Activated effector memory CD4-positive, alpha-beta T cell treated with anti-CD3 and anti-CD28 coated beads, Interleukin-2, amount 50 U/mL, for 16 hours (primary cell): ENCODE measurements around the gene CIZ1.
A peak's percentile ranks its signal among the peaks of the same experiment; 100 is the strongest.
"Not testable (repeated sequence)": the region's sequence is repeated elsewhere in the genome, so short reads cannot be mapped to it uniquely, and the experiment has no call there.

Experiments
- DNase-seq: peaks from one replicate; pipeline ENCODE4 v3.0.0-alpha.2; 2020

CIZ1 gene, protein sequence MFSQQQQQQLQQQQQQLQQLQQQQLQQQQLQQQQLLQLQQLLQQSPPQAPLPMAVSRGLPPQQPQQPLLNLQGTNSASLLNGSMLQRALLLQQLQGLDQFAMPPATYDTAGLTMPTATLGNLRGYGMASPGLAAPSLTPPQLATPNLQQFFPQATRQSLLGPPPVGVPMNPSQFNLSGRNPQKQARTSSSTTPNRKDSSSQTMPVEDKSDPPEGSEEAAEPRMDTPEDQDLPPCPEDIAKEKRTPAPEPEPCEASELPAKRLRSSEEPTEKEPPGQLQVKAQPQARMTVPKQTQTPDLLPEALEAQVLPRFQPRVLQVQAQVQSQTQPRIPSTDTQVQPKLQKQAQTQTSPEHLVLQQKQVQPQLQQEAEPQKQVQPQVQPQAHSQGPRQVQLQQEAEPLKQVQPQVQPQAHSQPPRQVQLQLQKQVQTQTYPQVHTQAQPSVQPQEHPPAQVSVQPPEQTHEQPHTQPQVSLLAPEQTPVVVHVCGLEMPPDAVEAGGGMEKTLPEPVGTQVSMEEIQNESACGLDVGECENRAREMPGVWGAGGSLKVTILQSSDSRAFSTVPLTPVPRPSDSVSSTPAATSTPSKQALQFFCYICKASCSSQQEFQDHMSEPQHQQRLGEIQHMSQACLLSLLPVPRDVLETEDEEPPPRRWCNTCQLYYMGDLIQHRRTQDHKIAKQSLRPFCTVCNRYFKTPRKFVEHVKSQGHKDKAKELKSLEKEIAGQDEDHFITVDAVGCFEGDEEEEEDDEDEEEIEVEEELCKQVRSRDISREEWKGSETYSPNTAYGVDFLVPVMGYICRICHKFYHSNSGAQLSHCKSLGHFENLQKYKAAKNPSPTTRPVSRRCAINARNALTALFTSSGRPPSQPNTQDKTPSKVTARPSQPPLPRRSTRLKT

DNA sequence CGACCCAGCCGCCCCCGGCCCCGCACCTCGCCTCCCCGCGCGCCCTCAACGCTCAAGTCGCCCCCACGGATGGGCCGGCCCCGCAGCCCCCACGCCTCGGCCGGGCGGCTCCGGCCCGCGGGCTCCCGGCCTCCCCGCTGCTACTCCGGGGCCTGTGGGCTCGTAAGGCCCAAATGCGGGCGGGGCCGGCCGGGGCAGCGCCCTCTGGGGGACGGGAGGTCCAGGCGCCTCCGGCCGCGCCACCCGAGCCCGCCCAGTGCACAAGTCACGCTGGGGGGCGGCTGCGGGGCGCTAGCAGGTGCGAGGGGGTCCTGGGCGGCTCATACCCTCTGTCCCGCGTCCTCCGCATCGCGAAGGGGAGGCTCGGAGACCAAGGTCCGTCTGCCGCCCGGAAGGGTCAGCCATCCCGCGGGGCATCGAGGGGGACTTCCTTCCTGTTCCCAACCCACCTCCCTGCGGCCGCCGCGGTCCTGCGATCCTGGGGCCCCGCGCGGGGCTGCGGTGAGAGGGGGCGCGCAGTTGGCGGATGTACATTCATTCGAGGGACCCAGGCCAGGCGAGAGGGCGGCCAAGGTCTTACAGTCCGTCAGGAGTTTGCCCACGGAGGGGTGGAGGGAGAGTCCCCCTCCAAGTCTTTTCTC is at the start of gene CIZ1:
Gene CIZ1 (minus strand): TSS at position 167 of the 641 bp plus-strand sequence. CDS start 715 bp downstream, outside the sequence.
- DNase-seq, result peak; percentile 91

- DNase-seq, result no peak
These were observed 42.5 kb upstream of the CIZ1 start for GRCh38 chr9:128233817-128234406.

GRCh38 chr9:128232528-128233428 is 41.4 kb upstream of the CIZ1 start:
- DNase-seq, result no peak

GRCh38 chr9:128231638-128232527 is 40.5 kb upstream of the CIZ1 start:
- DNase-seq, result no peak

- not testable (repeated sequence) for DNase-seq
These were observed 39.5 kb upstream of the CIZ1 start for GRCh38 chr9:128230897-128231296.

- no peak for DNase-seq
These were observed 35.0 kb upstream of the CIZ1 start for GRCh38 chr9:128226412-128226801.

- no peak for DNase-seq
These were observed 34.5 kb upstream of the CIZ1 start for GRCh38 chr9:128225770-128226411.

GRCh38 chr9:128224877-128225276 is 33.5 kb upstream of the CIZ1 start:
- DNase-seq, result no peak

GRCh38 chr9:128222880-128223670 is 31.7 kb upstream of the CIZ1 start:
- no peak for DNase-seq

DNA sequence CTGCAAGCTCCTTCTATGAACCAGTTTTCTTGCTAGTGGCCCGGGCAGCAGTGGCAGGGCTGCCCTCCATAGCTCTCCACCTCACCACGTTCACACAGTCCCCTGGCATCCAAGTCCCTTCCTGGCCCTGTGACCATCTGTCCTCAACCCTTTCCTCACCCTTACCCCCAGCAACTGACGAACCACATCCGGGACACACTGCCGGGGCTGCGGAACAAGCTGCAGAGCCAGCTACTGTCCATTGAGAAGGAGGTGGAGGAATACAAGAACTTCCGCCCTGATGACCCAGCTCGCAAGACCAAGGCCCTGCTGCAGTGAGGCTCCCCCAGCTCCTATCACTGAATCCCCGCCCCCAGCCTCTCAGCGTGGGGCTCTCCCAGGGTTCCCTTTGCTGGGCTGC is 30.7 kb upstream of the CIZ1 start:
- DNase-seq, result no peak

- no peak for DNase-seq
These were observed 28.5 kb upstream of the CIZ1 start for GRCh38 chr9:128219831-128220230.

GRCh38 chr9:128218518-128219389 is 27.4 kb upstream of the CIZ1 start:
- DNase-seq, result peak; percentile 97

DNA sequence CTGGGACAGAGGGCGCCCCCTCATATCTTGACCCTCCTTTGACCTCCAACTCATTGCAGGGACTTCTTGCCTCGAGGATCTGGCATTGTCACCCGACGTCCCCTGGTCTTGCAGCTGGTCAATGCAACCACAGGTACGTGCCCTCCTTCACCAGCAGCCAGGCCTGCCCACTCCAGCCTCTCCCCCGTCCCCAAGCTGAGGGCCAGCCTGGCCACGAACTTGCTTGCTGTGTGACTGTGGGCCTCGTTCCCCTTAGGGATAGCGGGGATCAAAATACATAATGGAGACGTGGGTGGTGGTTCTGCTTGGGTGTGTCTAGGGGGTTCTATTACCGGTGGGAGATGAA is 26.8 kb upstream of the CIZ1 start:
- DNase-seq, result no peak

- no peak for DNase-seq
These were observed 25.6 kb upstream of the CIZ1 start for GRCh38 chr9:128216781-128217553.

DNA sequence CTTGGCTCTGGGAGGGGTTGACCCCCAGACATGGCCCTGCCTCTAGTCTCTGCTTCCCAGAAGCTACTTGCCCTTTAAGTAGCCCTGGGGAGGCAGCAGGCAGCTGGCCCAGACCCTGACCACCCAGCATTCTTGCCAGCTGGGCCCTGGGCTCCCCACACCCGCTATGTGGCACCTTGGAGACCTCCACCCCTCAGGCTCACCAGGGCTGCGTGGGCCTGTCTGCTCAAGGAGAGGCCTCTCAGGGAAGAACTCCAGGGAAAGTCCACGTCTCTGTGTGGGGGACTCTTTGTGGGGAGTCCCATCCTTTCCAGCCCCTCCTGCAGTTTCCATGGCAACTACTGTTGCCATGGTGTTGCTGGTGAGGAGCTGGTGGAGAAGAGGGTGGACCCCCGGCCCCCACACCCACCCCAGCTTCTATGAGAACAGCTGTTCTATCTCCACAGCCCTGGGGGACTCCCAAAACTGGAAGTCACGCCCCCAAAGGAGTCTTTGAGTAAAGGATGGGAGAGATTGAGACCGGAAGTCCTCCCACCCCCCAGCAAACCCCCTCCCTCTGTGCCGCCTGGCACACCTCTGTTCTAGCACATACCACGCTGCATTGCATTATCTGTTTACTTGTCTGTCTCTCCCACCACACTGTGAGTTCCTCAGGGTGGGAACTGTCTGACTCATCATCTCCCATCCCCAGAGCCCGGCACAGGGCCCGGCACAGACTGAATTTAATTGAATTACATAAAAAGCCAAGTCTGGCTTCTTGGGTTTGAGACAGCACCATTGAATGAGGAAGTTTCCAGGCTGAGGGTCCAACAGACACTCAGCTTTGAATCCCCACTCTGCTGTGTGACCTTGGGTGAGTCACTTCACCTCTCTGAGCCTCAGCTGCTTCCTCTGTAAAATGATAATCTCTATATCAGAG is 24.4 kb upstream of the CIZ1 start:
- no peak for DNase-seq
